ENCODE results near the gene AOC3.

DNA sequence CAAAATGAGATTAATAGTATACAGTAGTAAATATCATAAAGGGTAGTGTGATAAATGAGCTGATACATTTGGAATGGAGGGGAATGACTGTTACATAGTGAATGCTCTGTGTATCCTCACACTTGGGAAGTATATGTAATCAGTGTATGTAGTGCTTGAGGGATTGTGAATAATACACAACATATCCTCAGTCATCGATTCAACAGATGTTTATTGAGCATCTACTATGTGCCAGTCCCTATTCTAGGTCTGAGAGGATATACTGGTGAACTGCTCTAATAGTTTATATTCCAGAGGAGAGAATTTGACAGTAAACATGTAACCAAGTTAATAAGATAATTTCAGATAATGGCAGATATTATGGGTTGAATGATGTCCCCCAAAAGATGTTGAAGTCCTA is 23.5 kb upstream of the AOC3 start:
- TF ChIP-seq, protein P1, sequence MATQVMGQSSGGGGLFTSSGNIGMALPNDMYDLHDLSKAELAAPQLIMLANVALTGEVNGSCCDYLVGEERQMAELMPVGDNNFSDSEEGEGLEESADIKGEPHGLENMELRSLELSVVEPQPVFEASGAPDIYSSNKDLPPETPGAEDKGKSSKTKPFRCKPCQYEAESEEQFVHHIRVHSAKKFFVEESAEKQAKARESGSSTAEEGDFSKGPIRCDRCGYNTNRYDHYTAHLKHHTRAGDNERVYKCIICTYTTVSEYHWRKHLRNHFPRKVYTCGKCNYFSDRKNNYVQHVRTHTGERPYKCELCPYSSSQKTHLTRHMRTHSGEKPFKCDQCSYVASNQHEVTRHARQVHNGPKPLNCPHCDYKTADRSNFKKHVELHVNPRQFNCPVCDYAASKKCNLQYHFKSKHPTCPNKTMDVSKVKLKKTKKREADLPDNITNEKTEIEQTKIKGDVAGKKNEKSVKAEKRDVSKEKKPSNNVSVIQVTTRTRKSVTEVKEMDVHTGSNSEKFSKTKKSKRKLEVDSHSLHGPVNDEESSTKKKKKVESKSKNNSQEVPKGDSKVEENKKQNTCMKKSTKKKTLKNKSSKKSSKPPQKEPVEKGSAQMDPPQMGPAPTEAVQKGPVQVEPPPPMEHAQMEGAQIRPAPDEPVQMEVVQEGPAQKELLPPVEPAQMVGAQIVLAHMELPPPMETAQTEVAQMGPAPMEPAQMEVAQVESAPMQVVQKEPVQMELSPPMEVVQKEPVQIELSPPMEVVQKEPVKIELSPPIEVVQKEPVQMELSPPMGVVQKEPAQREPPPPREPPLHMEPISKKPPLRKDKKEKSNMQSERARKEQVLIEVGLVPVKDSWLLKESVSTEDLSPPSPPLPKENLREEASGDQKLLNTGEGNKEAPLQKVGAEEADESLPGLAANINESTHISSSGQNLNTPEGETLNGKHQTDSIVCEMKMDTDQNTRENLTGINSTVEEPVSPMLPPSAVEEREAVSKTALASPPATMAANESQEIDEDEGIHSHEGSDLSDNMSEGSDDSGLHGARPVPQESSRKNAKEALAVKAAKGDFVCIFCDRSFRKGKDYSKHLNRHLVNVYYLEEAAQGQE (IDR thresholded peaks at IDR 0.05; ENCODE audit: borderline replicate concordance): no peak
- no peak for TF ChIP-seq TAF1 (IDR thresholded peaks at IDR 0.05; ENCODE audit: low read depth)
- TF ChIP-seq, protein P2, sequence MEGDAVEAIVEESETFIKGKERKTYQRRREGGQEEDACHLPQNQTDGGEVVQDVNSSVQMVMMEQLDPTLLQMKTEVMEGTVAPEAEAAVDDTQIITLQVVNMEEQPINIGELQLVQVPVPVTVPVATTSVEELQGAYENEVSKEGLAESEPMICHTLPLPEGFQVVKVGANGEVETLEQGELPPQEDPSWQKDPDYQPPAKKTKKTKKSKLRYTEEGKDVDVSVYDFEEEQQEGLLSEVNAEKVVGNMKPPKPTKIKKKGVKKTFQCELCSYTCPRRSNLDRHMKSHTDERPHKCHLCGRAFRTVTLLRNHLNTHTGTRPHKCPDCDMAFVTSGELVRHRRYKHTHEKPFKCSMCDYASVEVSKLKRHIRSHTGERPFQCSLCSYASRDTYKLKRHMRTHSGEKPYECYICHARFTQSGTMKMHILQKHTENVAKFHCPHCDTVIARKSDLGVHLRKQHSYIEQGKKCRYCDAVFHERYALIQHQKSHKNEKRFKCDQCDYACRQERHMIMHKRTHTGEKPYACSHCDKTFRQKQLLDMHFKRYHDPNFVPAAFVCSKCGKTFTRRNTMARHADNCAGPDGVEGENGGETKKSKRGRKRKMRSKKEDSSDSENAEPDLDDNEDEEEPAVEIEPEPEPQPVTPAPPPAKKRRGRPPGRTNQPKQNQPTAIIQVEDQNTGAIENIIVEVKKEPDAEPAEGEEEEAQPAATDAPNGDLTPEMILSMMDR (IDR thresholded peaks at IDR 0.05; ENCODE audit: poor library complexity, severe bottlenecking): no peak
- TF ChIP-seq EZH2 (IDR thresholded peaks at IDR 0.05; ENCODE audit: borderline replicate concordance, insufficient read depth, low read length, poor library complexity, severe bottlenecking): no peak
- TF ChIP-seq POLR2AphosphoS5 (IDR thresholded peaks at IDR 0.05): no peak
- TF ChIP-seq RAD21 (conservative IDR thresholded peaks at IDR 0.05): no peak
- no peak for TF ChIP-seq SMC3 (conservative IDR thresholded peaks at IDR 0.05; ENCODE audit: poor library complexity)
